Measurements from ENCODE around the gene DLGAP3. TPM values are rescaled to one million over a fixed set of nuclear protein-coding genes. Genes with fewer than 3 reads are reported as not detected.

Gene DLGAP3
- total and polyA plus RNA-seq, 2 of the 13 experiments (the other 11 are each of a cell fraction or from before 2014, with no cell fraction given) = 0.03 to 0.04 TPM

- Histone ChIP-seq H3K4me1 (ENCODE audit: insufficient read depth, low read length) (peaks cover 13% of the 10 kb centered on the region), H3K27ac (ENCODE audit: extremely low read length, insufficient read depth, low read length) (no peak overlapping the region), H3K79me2 (ENCODE audit: insufficient read depth, low read length) (no peaks in the 10 kb centered on the region), H3K9ac (ENCODE audit: insufficient read depth, low read depth, low read length) (no peak overlapping the region), H3K4me2 (ENCODE audit: low read depth, low read length) (peak overlapping the region; percentile 39; the same call in 1 of the 2 replicates), H4K20me1 (ENCODE audit: insufficient read depth, low read length) (no peaks in the 10 kb centered on the region), H3K36me3 (replicated peaks in 1 of 2; ENCODE audit: control insufficient read depth in 1 of 2, insufficient read depth in 2 of 2, low read length in 2 of 2) (no peaks in the 10 kb centered on the region), H3K9me3 (ENCODE audit: low read length) (no peaks in the 10 kb centered on the region), H3K27me3 (ENCODE audit: control insufficient read depth in 1 of 2, insufficient read depth in 2 of 2, low read length in 2 of 2) (no peaks in the 10 kb centered on the region; a peak in 1 of 5 replicates), H2AFZ (ENCODE audit: low read length) (no peak overlapping the region), H3K4me3 (replicated peaks in 1 of 3; ENCODE audit: insufficient read depth in 1 of 3, low read depth in 2 of 3, low read length in 3 of 3) (peak overlapping the region in 1 of 3 experiments; percentile 23; a peak in 1 of 6 replicates)
- in situ Hi-C loops (cut with HindIII; ENCODE audit: extremely low pct_ligation_motif_present, low pct_unique_long_range_greater_than_20kb) = no loop called here
- whole genome bisulfite sequencing (ENCODE audit: low lambda C conversion rate) = 8% methylated on average over 12 of the region's 14 CpGs
- peak; percentile 22; the same call in 1 of the 2 replicates for TF ChIP-seq ZNF687 (CRISPR knock-in tag; IDR thresholded peaks at IDR 0.05)
- peak; percentile 27; the same call in 1 of the 2 replicates for TF ChIP-seq RFX1 (IDR thresholded peaks at IDR 0.05)
- no peak for TF ChIP-seq ADNP (CRISPR knock-in tag; IDR thresholded peaks at IDR 0.05)
- peak; percentile 47; the same call in 1 of the 2 replicates for TF ChIP-seq RFX3 (CRISPR knock-in tag; IDR thresholded peaks at IDR 0.05)
- TF ChIP-seq ZBTB42 (CRISPR knock-in tag; IDR thresholded peaks at IDR 0.05) = no peak
- 0 out of 2 replicates have a peak, but pooled peaks have one; percentile 8 for TF ChIP-seq FOSL2 (CRISPR knock-in tag; IDR thresholded peaks at IDR 0.05)
- FAIRE-seq (no peak), ATAC-seq (peak; percentile 48), DNase-seq (ENCODE audit: low spot score) (no peak)
- BruUV-seq (replicated peaks) = no TSS peak
- intact Hi-C loops (cut with micrococcal nuclease; ENCODE audit: unreplicated experiment) = no loop called here
- POLR2A ChIA-PET = no interaction called here
- CTCF ChIA-PET (ENCODE audit: low intra/inter-chr PET ratio, low total read pairs) = no interaction called here
Measured at GRCh38 chr1:34918977-34919561, 10.4 kb downstream of the DLGAP3 start.

Data from HepG2 (cell line).